SK-N-SH (cell line): ENCODE data around the gene TRPV3.

Experiments used
- EP300 ChIP-seq, 2 experiments: IDR thresholded peaks; 2 replicates each; pipeline versions ENCODE4 v1.4.0 to v1.6.1; 2012; ENCODE audit warnings: borderline replicate concordance in 1 of 2, low read depth in 1 of 2, low read length in 1 of 2
- GATA2 ChIP-seq: sonication (generic); formaldehyde crosslinking; IDR thresholded peaks from 2 replicates; pipeline ENCODE4 v1.5.0; 2020; ENCODE audit warnings: mild to moderate bottlenecking, missing genetic modification reagents
- MAX ChIP-seq: IDR thresholded peaks from 2 replicates; pipeline ENCODE4 v1.4.0; 2012; ENCODE audit warnings: low read depth
- POLR2AphosphoS5 ChIP-seq: IDR thresholded peaks from 2 replicates; pipeline ENCODE4 v1.6.1; 2012; ENCODE audit warnings: low read depth, low read length
- REST ChIP-seq: IDR thresholded peaks from 2 replicates; pipeline ENCODE4 v1.6.1; 2012; ENCODE audit warnings: mild to moderate bottlenecking, low read depth, low read length, moderate library complexity
- RFX5 ChIP-seq: IDR thresholded peaks from 2 replicates; pipeline ENCODE4 v1.6.1; 2012; ENCODE audit warnings: mild to moderate bottlenecking, improper control_type of control experiment, low read length
- SIN3A ChIP-seq: IDR thresholded peaks from 2 replicates; pipeline ENCODE4 v1.6.1; 2012; ENCODE audit warnings: low read depth, mild to moderate bottlenecking, low read length, moderate library complexity, borderline replicate concordance
- TAF1 ChIP-seq: IDR thresholded peaks from 2 replicates; pipeline ENCODE4 v1.6.1; 2012; ENCODE audit warnings: low read depth, mild to moderate bottlenecking, low read length, moderate library complexity, borderline replicate concordance
- TF ChIP-seq, protein P1 (sequence below): fragments of 200-600 bp; sonication (generic); IDR thresholded peaks from 2 replicates; pipeline ENCODE4 v1.6.1; 2017; ENCODE audit warnings: antibody characterized with exemption, mild to moderate bottlenecking, moderate library complexity
- TF ChIP-seq, protein P2 (sequence below): IDR thresholded peaks from 2 replicates; pipeline ENCODE4 v1.4.0; 2012; ENCODE audit warnings: low read depth, borderline replicate concordance
- TF ChIP-seq, protein P3 (sequence below): IDR thresholded peaks from 2 replicates; pipeline ENCODE4; 2012

DNA sequence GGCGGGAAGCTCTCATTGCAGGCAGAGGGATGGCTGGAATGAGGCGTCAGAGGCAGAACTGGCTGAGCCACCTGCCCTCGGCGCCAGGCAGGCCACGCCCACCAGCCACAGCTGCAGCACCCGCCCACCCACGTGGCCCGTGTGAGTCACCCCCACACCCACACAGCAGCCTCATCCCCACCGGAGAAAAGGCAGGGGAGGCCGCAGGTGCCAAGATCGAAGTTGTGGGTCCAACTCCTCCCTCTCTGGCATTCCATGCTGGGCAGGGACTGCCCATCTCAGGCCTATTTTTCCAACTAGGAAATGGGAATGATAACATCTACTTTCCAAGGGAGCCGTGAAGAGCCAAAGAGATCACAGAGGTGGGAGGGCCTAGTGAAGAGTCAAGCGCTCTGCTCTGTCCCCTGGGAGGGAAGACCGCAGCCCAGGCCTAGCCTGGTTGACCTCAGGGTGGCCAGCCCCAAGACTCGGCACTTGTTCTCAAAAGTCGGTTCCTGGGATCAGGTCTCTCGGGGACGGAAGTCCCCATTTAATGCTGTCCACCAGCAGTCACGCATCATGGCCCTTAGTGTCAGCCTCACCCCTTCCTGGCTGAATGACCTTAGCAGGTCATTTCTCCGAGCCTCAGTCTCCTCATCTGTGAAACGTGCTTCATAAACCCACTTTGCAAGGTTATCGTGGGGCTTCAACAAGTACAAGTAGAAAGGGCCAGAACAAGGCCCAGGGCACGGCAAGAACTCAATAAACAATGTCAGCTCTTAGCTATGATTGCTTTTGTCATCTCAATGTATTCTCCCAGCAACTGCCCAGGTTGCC is at the start of gene TRPV3:
- TF ChIP-seq, protein P1, sequence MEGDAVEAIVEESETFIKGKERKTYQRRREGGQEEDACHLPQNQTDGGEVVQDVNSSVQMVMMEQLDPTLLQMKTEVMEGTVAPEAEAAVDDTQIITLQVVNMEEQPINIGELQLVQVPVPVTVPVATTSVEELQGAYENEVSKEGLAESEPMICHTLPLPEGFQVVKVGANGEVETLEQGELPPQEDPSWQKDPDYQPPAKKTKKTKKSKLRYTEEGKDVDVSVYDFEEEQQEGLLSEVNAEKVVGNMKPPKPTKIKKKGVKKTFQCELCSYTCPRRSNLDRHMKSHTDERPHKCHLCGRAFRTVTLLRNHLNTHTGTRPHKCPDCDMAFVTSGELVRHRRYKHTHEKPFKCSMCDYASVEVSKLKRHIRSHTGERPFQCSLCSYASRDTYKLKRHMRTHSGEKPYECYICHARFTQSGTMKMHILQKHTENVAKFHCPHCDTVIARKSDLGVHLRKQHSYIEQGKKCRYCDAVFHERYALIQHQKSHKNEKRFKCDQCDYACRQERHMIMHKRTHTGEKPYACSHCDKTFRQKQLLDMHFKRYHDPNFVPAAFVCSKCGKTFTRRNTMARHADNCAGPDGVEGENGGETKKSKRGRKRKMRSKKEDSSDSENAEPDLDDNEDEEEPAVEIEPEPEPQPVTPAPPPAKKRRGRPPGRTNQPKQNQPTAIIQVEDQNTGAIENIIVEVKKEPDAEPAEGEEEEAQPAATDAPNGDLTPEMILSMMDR, result no peak
- TF ChIP-seq TAF1 (no peak), SIN3A (no peak), POLR2AphosphoS5 (no peak), REST (no peak), RFX5 (no peak), GATA2 (no peak), MAX (no peak), EP300 (IDR thresholded peaks at IDR 0.05; ENCODE audit: borderline replicate concordance in 1 of 2, low read depth in 1 of 2, low read length in 1 of 2) (no peak)
- TF ChIP-seq, protein P2, sequence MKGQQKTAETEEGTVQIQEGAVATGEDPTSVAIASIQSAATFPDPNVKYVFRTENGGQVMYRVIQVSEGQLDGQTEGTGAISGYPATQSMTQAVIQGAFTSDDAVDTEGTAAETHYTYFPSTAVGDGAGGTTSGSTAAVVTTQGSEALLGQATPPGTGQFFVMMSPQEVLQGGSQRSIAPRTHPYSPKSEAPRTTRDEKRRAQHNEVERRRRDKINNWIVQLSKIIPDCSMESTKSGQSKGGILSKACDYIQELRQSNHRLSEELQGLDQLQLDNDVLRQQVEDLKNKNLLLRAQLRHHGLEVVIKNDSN, result no peak
- TF ChIP-seq, protein P3, sequence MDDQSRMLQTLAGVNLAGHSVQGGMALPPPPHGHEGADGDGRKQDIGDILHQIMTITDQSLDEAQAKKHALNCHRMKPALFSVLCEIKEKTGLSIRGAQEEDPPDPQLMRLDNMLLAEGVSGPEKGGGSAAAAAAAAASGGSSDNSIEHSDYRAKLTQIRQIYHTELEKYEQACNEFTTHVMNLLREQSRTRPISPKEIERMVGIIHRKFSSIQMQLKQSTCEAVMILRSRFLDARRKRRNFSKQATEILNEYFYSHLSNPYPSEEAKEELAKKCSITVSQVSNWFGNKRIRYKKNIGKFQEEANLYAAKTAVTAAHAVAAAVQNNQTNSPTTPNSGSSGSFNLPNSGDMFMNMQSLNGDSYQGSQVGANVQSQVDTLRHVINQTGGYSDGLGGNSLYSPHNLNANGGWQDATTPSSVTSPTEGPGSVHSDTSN, result no peak
